ENCODE results near the gene KCNMA1.
"Not testable (repeated sequence)": the region's sequence is repeated elsewhere in the genome, so short reads cannot be mapped to it uniquely, and the experiment has no call there.

The KCNMA1 gene

DNA sequence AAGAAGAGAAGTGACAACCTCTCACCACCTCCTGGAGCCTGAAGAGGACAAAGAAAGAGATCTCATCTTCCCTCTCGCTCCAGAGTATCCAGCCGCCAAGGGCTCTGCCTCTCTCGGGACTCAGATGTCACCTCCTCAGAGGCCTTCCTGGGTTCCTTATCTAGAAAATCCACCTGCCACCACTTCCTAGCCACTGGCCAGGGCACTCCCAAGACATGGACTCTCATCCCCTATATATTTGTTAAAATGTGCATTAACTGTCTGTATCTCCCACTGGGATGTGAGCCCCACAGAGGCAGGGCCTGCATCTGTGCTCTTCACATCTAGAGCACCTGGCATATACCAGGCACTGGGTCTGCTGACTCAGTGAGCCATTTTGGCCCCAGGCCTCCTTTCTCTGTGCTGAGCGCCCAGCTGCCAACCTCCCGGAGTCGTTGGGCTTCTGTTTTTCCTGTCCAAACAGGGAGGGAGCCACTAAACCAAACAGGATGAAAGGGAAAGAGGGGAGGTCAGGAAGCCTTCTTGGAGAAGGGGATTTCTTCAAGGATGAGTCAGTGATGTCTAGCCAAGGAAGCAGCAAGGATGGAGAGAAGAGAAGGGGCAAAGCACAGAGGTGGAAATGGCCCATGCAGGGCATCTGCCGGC lies 58.9 kb downstream of the KCNMA1 start:
- DNase-seq = no peak

DNA sequence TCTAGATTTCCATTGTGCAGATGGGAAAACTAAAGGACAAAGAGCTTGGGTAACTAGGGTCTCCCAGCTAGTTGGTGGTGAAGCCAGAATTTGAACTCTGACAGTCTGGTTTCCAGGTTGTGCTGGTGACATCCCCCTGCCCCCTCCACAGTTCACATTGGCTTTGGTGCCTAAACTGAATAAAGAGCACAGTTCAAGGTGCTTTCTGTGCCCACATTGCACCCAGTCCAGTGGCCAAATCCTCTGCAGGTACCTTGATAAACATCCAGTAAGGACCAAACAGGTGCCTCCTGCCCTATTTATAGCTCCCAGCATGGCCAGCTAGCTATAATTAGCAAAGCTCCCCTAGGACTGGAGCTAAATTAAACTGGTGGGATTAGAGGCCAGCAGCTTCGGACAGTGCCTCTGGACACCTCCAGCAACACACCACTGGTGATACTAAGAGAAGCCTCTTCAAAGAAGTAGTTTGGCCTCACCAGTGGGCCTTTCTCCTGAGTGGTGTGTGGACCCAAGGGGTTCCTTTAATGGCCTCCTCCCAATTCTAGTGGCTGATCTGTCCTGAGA lies 59.9 kb downstream of the KCNMA1 start:
- DNase-seq = no peak

DNA sequence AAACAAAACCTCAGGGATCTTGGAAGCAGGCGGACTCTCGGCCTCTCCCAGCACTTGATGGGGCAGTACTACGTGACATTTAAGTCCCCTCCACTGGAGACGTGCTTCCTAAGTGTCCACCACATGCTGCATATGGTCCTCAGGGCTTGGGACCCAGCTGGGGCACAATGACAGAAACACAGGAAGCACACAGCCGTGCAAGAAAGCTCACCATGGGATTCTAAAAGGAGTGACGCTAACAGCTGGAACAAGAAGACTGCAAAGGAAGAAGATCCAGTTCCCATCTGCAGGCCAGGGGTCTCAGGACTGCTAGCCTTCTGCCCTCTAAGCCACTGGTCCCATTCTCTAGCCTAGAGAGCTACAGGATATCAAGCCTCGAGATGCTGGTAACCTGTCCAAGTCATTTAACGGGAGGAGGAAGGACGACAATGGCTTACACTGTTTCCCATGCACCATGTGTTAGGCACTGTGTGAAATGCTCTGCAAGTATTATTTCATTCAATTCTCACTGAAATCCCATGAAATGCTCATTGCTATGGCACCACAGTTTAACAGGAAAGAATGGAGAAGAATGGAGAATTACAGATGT lies 61.1 kb downstream of the KCNMA1 start:
- DNase-seq = no peak

DNA sequence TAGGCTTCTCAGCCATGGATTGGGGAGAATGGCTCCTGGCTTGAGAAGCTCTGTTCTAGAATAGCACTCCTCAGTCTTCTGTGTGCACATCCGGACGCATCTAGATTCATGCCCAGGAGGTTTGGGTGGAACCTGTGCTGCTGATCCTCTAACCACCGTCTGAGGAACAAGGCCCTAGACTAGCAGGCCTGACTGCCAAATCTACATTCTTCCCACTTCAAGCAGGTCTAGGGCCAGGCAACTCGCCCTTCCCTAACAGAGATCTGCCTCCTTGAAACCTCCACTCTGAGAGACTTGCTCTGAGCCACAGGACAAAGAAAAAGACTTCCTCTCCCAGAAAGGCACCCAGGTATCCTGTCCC lies 61.6 kb downstream of the KCNMA1 start:
- DNase-seq = no peak

DNA sequence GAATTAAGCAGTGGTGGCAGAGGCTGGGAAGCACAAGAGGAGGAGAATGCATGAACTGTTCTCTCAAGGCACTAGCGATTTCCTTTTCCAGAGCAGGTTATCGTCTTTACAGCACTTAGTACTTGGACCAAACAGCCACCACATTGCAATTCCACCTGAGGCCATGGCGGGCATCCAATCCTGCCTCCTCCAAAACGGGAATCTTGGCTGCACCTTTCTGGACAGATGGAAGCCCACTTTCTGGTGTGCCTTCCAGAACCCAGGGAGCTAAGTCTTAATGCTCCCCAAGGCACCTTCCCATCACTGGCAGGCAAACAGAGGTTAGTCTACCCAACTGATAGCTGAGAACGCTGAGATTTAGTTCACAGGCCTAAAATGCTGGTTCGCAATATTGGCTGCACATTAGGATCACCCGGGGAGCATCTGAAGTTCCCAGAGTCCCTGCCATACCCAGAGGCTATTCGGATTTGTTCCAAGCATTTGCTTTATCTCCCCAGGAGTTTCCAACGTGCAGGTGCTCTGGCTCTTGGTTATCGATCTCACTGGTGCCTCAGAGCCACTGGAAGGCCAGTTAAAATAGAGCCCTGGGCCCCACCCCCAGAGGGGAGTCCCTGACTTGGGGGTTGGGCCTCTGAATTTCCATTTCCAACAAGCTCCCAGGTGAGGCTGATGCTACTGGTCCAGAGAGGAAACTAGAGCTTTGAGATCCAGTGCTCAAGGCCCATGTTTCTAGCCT lies 62.2 kb downstream of the KCNMA1 start:
- no peak for DNase-seq

DNA sequence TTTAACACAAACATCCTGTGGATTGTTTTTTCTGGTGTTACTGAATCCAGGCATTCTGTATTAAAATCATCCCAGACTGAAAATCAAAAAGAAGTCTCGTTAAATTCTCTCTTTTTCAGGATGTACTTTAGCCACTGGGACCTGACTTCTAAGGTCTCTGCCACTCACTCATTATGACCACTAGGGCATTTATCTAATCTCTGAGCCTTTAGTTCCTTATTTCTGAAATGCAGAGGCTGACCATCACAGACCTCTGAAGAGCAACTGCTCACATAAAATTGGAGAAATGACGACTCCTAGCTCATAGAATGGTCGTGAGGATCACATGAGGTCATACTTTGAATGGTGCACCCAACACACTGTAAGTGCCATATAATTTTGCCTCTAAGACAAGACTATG lies 63.2 kb downstream of the KCNMA1 start:
- DNase-seq = no peak

DNA sequence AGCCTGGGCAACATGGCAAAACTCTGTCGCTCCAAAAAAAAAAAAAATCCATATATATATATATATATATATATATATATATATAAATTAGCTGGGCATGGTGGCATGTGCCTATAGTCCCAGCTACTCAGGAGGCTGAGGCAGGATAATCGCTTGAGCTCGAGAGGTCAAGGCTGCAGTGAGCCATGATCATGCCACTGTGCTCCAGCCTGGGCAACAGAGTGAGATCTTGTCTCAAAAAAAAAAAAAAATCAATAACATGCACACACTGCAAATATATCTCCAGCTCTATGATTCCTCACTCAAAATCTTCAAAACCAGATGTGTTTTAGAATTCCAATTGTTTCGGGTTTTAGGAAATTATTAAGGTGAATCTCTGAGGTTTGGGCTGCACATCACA lies 65.1 kb downstream of the KCNMA1 start:
- not testable (repeated sequence) for DNase-seq

DNA sequence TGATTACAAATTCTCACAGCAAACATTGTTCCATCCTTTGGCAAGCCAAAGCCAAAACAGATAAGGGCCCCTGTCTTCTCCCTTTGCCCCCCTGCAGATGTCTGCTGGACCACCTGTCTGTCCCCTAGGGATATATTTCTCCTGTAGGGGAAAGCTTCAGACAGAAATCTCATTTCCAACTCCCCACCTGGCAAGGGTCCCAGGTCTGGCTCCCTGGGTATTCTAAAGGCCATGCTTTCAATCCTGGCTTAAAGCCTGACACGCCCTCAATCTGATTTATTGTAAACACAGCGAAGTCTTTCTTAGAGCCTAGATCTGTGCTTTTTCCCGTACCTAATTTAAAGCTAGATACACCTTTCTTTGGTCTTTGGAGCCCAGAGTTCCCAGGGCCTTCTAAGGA lies 66.1 kb downstream of the KCNMA1 start:
- no peak for DNase-seq

DNA sequence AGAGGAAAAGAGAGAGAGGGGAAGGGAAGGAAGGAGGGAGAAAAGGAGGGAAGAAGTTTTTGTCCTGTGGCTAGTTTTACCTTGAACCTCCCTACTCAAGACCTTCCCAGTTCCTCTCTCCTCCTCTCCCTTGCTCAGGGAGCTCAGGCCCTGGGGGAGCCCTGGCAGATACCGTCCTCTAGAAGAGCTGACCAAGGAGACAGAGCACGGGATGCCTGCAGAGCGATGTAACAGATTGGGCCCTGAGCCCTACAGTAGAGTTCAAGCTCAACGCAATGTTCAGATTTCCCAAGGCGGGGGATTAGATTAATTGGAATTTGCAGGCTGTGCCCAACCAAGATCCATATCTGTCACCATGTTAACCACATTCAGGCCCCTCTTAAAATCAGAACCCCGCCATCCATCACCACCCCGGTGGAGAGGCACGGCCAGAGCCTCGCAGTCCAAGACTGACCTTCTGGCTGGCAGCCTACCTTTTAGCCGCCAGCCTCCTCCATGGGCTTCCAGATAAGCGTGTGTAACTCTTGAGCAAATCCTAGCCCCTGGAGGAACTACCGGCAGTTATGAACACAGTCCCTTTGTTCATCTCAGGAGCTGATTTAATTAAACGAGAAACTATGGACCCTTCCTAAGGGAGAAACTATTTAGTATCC lies 70.6 kb downstream of the KCNMA1 start:
- no peak for DNase-seq

DNA sequence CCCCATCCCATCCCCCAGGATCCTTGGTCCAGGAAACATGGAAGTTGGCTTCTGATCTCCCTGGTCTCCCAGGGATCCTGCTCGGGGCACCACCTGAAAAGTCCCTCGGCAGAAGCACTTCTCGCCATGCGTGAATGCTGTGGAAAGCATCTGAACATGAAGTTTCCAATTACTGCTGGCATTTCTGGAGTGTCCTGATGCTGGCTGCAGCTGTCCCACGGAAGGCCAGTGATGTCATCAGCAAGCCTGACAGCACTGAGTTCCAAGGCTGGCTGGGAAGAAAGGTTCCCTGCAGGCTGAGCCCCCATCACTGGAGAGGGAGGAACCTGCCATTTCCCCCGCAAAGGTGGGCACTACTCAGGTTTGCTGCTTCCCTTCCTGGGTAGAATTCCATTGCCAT lies 71.4 kb downstream of the KCNMA1 start:
- DNase-seq = no peak

DNA sequence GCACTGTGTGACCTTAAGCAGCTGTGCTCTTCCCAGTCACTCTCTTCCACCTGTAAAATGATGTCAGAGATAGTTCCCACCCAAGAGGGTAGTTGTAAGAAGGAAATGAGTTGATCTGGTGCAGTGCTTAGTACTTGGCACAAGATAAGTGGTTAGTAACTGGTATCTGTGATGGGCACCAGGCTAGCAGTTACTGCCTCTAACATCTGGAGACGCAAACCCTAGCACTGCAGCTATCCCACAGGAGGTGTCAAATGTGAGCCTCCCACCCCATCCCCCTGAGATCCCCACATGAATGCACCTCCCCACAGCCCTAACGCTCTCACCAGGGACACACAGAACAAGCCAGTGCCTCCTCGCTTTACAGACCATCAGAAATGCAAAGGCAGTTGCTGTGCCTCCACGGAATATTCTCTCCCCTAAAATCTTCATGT lies 72.0 kb downstream of the KCNMA1 start:
- no peak for DNase-seq

DNA sequence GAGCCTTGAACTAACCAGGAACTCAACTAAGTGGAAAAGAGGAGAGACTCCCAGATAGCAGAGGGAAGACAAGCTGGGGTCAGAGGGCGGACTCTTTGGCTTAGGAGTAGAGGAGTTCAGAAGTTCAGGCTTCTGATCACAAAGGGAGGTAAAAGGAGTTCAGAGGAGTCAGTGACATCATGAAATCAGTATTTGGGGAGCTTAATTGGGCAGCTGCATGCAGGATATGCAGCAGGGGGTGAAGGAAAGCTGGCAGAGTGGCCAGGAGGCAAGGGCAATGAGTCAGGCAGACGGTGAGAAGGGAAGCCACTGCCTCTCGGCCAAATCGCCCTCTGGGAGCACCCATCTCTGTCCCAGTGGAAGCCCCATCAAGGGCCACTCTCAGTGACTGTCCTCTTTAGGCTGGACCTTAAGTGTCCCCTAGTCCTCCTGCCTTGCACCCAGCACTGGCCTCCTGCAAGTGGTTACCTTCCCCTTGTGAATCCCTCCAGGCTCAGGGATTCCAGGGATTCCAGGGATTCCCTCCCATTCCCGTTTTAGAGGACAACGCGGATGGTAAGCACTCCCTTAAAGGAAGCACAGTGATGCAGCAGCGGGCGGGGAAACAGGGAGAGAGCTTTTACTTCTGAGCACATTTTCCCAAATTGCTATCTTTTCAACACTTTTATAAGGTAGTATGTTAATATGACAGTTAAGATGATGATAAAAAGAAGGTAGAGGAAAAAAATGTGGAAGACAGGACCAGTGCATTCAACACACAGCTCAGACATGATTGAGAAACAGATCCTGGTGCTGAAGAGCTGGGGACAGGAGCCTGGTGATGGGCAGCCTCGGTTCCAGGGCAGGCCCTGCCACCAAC lies 72.6 kb downstream of the KCNMA1 start:
- no peak for DNase-seq

DNA sequence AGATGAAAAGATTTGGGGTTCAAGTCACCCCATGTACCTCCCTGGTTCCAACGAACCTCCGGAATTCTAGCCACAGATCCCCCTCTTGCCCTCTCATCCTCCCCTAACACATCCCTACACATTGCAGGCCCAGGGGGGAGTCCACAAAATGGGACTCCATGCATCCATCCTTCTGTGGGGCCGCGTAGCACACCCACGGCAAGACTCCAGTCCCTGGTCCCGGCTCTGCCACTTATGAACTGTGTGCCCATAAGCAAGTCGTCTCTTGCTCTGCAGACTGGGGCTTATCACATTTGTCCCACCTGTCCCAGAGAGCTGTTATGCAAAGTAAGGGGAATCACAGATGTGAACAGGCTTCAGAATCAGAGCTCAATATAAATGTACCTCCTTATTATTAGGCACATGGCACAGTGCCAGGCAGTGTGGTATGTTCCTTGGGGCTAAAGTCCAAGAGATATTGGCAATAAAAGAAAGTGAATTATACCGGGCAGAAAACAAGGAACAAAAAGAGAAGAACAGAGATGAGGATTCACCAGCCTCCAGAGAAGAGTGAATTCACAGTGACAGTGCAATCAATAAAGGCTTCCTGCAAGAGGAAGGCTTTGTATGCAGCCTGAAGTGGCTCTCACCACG lies 73.9 kb downstream of the KCNMA1 start:
- no peak for DNase-seq

DNA sequence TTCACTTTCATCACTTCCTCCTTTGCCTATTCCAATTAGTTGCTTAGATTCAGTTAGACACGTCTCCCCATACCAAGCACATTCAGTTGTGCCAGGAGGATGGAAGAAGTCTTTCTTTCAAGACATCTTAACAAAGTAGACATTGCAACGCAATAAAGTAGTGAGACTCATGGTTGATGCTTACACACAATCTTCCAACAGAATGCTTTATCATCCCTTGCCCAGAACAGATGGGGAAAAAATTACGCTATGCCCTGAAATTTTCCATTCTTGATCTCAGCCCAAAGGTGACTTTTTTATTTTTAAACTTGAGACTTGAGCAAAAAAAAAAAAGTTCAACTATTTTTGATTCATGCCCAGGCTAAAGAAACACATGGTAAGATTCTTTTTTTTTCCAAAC lies 74.9 kb downstream of the KCNMA1 start:
- no peak for DNase-seq

DNA sequence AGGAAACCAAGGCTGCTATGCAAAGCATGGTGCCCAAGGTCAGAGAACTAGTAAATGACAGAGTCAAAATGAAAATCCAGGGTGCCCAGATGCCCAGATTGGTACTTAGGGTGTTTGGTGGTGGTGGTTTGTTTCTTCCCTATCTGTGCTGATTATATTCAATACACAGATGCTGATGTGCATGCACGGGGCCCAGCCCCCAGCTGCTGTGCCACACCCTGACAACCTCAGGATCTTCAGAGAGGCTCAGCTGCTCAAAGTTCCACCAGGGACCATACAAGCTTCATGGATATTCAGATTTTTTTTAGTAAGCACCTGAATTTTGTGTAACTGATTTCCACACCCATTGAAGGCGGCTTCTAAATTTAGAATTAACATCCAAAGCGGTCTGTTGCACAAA lies 75.6 kb downstream of the KCNMA1 start:
- no peak for DNase-seq

DNA sequence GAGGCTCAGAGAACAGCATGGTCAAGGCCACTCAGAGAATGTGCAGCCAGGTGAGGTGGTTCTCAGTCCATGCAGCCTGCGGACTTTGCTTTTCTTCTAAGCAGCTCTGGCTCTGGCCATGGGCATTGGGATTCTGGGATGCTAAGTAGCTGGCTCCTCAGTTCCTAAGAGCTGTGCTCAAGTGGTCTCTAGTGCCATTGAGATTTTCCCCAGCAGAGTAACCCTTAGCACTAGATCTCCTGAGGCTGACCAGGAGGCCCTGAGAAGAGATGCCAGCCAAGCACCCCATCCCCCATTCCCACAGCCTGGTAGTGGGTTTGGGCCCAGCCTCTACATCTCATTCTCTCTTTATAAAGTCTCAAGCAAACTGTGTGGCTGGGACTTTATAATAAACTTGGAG lies 77.1 kb downstream of the KCNMA1 start:
- no peak for DNase-seq

DNA sequence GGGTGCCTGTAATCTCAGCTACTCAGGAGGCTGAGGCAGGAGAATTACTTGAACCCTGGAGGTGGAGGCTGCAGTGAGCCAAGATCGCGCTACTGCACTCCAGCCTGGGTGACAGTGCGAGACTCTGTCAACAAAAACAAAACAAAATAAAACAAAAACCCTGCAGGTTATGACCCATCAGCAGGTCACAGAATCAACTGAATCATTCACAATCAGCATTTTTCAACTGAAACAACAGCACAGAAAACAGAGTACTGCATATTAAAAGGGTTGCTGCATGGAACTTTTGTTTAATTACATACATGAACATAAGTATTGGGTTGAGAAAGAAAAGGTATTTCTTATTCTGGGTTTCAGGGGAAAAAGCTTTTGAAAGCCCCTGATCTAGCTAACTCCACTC lies 77.6 kb downstream of the KCNMA1 start:
- no peak for DNase-seq

DNA sequence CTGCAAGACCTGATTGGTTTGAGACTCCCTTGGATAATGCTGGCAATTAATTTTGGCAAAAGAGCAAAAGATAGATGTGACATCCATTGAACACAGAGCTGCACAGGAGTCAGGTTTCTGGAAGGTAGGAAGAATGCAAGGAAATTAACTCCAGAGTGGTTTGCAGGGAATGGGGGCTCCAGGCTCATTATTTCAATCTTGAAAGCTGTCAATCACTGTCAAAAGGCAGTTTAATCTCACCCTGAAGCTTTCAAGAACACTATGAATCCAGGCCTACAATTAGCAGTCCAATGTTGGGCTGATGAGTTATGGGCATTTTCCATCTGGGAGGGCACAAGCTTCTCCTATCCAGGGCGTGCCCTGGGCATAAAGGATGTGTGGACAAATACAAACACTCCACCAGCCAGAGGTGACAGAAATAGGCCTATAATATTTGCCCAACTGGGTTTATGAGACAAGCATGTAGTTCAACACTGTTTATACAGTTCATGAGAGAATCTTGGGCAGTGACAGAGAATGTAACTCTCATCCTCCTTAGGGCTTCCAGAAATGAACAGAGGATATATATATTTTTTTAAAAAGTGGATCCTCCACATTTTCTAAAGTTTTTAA lies 80.5 kb downstream of the KCNMA1 start:
- no peak for DNase-seq

DNA sequence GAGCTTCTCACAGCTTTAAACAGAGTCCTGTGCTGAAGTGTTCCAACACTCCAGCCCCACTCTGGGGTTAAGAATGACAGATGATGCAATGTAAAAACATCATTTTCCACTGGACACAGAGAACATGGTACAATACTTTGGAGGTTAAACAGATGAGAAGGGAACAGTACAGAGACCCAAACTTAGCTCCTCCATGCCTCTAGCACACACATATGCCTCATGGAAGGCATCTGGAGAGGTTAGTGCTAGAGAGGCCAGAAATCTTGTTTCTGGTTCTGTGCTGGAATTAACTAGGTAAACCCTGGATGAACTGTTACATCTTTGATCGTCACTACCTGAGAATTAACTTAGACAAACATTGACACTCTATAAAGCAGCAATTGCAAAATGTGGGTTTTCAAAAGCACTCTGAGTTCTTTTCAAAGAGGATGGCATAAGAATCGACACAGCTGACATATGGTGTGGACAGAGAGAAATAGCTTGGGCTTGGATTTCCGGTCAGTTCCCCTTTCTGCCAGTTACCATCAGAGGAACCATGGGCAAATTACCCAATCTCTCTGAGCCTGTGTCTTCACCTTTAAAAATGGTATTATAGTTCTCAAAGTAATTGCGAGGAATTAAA lies 81.9 kb downstream of the KCNMA1 start:
- DNase-seq = no peak

DNA sequence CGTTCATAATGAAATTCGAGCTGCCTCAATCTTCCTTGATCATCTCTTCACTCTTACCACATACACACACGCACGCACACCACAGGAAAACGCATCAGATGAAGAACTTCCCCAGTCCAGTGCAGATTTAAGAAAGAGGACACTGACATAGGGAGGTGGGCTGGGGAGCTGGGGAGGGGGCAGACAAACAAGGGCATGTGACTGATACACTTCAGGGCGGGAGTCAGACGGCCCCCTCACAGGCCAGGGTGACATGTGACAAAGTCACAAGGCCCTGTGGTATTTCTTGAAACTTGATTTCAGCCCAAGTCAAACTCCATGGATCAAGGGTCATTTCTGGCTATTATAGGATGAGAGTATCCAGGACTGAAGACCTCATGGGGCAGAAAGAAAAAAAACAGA lies 82.6 kb downstream of the KCNMA1 start:
- no peak for DNase-seq

DNA sequence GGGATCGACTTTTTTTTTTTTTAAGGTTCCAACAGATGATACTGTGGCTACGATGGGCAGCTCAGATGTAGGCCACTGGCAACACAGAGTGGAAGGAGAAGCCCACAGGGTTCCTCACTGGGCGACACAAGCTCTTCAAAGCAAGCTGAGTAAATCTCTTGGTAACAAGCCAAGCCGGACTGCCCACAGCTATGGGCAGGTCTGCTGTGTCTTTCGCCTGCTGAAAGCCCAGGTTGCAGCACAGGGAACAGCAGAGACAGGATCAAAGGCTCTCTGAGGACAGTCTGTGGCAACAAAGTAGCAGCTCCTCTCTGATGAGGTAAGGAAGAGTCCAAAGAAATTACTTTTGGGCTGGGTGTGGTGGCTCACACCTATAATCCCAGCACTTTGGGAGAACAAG lies 83.6 kb downstream of the KCNMA1 start:
- DNase-seq = no peak
